ENCODE measurements around the gene ASGR2. TPM values are rescaled to one million over a fixed set of nuclear protein-coding genes. Genes with fewer than 3 reads are reported as not detected.

ASGR2 gene
- total RNA-seq, 1 experiment from 2014 or later = not detected

DNA sequence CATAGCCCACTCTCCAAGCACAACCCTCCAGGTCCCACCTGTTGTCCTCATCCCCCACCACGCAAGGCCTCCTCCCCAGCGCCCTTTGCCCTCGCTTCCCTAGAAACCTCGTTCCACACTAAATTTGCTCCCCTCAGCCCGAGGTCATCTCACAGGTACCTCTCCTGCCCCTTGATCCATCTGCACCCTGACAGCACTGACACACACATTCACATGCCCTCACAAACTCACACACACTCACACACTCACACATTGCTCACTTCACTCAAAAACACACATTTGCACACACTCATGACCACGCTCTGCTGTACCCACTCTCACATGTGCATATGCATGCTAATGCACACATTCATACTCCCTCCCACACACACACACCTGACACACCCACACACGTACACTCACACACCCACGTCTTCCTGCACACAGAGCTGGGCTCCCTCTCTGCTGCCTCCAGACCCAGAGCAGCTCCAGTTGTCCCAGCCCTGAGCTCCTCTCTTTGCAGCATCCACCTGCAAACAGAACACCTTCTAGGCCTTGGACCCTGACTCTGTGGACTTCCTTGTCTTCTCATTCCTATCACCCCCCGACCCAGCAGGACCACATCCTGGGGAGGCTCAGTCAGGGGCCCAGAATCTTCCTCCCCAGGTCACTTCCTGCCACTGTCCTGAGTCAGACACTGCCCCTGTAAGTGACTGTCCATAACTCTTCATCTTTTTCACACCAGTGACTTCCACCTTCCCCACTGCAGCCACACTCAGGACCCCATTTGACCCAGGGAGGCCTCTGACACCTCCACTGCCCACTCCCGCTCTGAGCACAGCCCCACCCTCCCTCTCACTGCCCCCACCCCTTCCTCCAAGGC is 4.9 kb downstream of the ASGR2 start:
- H3K9me2 ChIP-seq (replicated peaks; ENCODE audit: insufficient read depth, low read length) = no peaks in the 10 kb centered on the region
- H3K9me3 ChIP-seq (ENCODE audit: low read length) = no peaks in the 10 kb centered on the region
- H3K4me3 ChIP-seq (ENCODE audit: low read length) = no peak overlapping the region
- H3K9ac ChIP-seq (ENCODE audit: low read length) = no peak overlapping the region
- H3K27me3 ChIP-seq (ENCODE audit: low read length) = no peaks in the 10 kb centered on the region
- no peaks in the 10 kb centered on the region for H3K4me1 ChIP-seq (ENCODE audit: low read length)
- H3K79me2 ChIP-seq (ENCODE audit: low read length) = no peaks in the 10 kb centered on the region
- H3K27ac ChIP-seq (ENCODE audit: low read length) = no peak overlapping the region
- no peak overlapping the region for H3K4me2 ChIP-seq (ENCODE audit: low read depth, low read length, poor library complexity, severe bottlenecking)
- no peak for DNase-seq
- no peaks in the 10 kb centered on the region for H3K36me3 ChIP-seq (ENCODE audit: insufficient read depth, low read length)
- H2AFZ ChIP-seq (ENCODE audit: low read length) = no peak overlapping the region
- no peaks in the 10 kb centered on the region for H4K20me1 ChIP-seq (ENCODE audit: insufficient read depth, low read depth, low read length)

DNA sequence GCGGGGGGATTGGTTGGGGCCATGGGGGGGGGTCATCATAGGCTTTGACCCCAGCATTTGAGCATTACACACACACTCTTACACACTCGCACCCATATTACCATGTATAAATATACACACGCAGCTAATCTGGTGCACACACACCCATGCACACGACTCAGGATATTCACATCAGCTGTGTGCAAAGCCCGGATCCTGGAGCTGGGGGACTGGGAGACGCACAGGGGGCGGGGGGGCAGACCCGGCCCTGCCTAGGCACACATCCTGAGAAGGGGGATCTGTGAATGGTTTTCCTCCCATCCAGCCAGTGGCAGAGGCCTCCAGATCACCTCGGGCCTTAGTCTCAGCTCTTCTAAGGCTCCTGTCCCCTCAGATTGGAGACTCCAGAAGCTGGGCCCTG is 5.6 kb downstream of the ASGR2 start:
- Histone ChIP-seq H3K36me3 (ENCODE audit: insufficient read depth, low read length) (no peaks in the 10 kb centered on the region), H3K4me2 (ENCODE audit: low read depth, low read length, poor library complexity, severe bottlenecking) (no peak overlapping the region), H3K4me1 (ENCODE audit: low read length) (no peaks in the 10 kb centered on the region), H3K27me3 (ENCODE audit: low read length) (no peaks in the 10 kb centered on the region), H2AFZ (ENCODE audit: low read length) (no peak overlapping the region), H3K9me2 (replicated peaks; ENCODE audit: insufficient read depth, low read length) (no peaks in the 10 kb centered on the region), H3K79me2 (ENCODE audit: low read length) (no peaks in the 10 kb centered on the region), H3K4me3 (ENCODE audit: low read length) (no peak overlapping the region), H3K9ac (ENCODE audit: low read length) (no peak overlapping the region), H4K20me1 (ENCODE audit: insufficient read depth, low read depth, low read length) (no peaks in the 10 kb centered on the region), H3K27ac (ENCODE audit: low read length) (no peak overlapping the region), H3K9me3 (ENCODE audit: low read length) (no peaks in the 10 kb centered on the region)
- no peak for DNase-seq

DNA sequence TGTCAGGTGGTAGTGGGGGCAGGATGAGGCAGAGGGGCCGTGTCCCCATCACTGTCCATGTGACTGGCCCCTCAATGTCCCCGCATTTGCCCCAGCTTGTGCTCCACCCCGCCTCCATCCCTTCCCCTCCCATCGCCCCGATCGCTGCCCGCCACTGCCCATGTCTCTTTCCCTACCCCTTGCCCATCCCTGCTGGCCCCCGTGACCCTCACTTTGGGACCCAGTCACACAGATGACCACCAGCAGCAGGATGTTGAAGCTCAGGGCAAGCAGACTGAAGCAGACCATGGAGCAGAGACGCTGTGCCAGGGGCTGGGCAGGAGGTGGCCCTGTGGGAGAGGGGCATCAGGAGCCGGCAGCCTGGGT is 6.1 kb downstream of the ASGR2 start:
- Histone ChIP-seq H4K20me1 (ENCODE audit: insufficient read depth, low read depth, low read length) (no peaks in the 10 kb centered on the region), H3K36me3 (ENCODE audit: insufficient read depth, low read length) (no peaks in the 10 kb centered on the region), H3K9me3 (ENCODE audit: low read length) (no peaks in the 10 kb centered on the region), H3K4me2 (ENCODE audit: low read depth, low read length, poor library complexity, severe bottlenecking) (no peak overlapping the region), H3K9me2 (replicated peaks; ENCODE audit: insufficient read depth, low read length) (no peaks in the 10 kb centered on the region), H3K4me1 (ENCODE audit: low read length) (no peaks in the 10 kb centered on the region), H3K9ac (ENCODE audit: low read length) (no peak overlapping the region), H3K27ac (ENCODE audit: low read length) (no peak overlapping the region), H3K4me3 (ENCODE audit: low read length) (no peak overlapping the region), H2AFZ (ENCODE audit: low read length) (no peak overlapping the region), H3K79me2 (ENCODE audit: low read length) (no peaks in the 10 kb centered on the region), H3K27me3 (ENCODE audit: low read length) (no peaks in the 10 kb centered on the region)
- no peak for DNase-seq

DNA sequence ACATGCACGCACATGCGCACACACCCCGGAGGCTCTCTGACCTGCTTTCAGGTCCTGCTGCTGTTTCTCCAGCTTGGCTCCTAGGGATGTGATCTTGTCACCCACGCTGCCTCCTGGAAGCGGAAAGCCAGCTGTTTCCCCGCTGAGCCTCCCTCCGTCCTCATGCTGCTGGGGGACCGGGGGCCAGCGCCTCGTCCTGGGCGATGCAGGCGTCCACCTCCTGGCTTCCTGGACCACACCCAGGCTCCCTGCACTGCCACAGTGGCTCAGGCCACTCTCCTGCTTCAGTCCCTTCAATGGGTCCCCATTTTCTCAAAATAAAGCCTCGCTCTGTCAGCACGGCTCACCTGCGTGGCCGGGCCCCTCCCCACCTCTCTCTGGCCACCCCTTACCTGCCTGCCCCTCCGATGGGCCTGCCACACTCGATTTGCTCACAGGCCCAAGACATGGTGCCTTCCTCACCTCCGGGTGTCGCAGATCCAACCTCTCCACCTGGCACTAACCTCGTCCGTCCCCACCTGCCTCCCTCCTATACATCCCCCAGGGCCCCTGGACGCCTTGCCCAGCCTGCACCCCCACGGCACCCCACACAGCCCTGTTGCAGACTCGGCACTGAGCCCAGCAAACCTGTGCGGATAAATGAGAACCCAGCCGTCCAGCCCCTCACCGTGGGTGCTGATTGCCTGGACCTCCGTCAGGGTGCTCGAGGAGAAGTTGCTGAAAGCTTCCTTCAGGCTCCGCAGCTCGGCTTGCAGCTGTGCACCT is 6.6 kb downstream of the ASGR2 start:
- no peak overlapping the region for H3K4me2 ChIP-seq (ENCODE audit: low read depth, low read length, poor library complexity, severe bottlenecking)

DNA sequence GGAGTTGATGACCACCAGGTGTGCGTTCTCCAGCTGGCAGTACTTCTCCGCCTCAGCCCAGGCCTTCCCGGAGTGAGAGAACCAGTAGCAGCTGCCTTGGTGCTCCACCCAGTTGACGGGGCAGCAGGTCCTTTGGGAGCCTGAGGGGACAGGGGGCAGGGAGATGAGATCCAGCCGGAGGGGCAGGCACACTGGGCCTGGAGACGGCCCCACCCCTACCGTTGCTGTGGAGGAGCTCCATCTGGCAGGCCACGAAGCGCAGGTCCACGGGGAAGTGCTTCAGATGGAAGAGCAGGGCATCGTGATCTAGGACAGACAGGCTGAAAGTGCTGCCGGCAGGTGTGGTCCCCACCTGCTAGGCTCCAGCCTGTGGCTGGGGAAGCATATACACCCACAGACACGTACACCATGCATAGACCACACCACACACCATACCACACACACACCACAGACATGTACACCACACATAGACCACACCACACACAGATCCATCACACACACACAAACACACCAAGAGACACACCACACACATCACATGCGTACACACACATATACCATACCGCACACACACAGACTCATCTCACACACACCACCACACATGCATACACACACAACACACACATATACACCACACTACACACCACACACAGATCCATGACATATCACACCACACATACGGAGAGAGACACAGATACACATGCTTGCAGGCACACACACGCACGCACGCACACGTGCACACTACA is 7.4 kb downstream of the ASGR2 start:
- H4K20me1 ChIP-seq (ENCODE audit: insufficient read depth, low read depth, low read length) = no peaks in the 10 kb centered on the region
- H3K4me2 ChIP-seq (ENCODE audit: low read depth, low read length, poor library complexity, severe bottlenecking) = no peak overlapping the region
- no peaks in the 10 kb centered on the region for H3K79me2 ChIP-seq (ENCODE audit: low read length)
- no peak overlapping the region for H2AFZ ChIP-seq (ENCODE audit: low read length)
- H3K4me3 ChIP-seq (ENCODE audit: low read length) = no peak overlapping the region
- no peaks in the 10 kb centered on the region for H3K36me3 ChIP-seq (ENCODE audit: insufficient read depth, low read length)
- H3K9me3 ChIP-seq (ENCODE audit: low read length) = no peaks in the 10 kb centered on the region
- no peaks in the 10 kb centered on the region for H3K4me1 ChIP-seq (ENCODE audit: low read length)
- H3K9me2 ChIP-seq (replicated peaks; ENCODE audit: insufficient read depth, low read length) = no peaks in the 10 kb centered on the region
- no peak overlapping the region for H3K27ac ChIP-seq (ENCODE audit: low read length)
- DNase-seq = no peak
- no peak overlapping the region for H3K9ac ChIP-seq (ENCODE audit: low read length)
- H3K27me3 ChIP-seq (ENCODE audit: low read length) = no peaks in the 10 kb centered on the region

More for the DNA sequence above, 6.6 kb downstream of the ASGR2 start:
- no peak for DNase-seq
- H3K27me3 ChIP-seq (ENCODE audit: low read length) = no peaks in the 10 kb centered on the region
- no peaks in the 10 kb centered on the region for H3K9me2 ChIP-seq (replicated peaks; ENCODE audit: insufficient read depth, low read length)
- no peaks in the 10 kb centered on the region for H3K9me3 ChIP-seq (ENCODE audit: low read length)
- H3K4me1 ChIP-seq (ENCODE audit: low read length) = no peaks in the 10 kb centered on the region
- no peak overlapping the region for H3K4me3 ChIP-seq (ENCODE audit: low read length)
- H3K79me2 ChIP-seq (ENCODE audit: low read length) = no peaks in the 10 kb centered on the region
- H2AFZ ChIP-seq (ENCODE audit: low read length) = no peak overlapping the region
- H4K20me1 ChIP-seq (ENCODE audit: insufficient read depth, low read depth, low read length) = no peaks in the 10 kb centered on the region
- H3K36me3 ChIP-seq (ENCODE audit: insufficient read depth, low read length) = no peaks in the 10 kb centered on the region
- no peak overlapping the region for H3K9ac ChIP-seq (ENCODE audit: low read length)
- no peak overlapping the region for H3K27ac ChIP-seq (ENCODE audit: low read length)

DNA sequence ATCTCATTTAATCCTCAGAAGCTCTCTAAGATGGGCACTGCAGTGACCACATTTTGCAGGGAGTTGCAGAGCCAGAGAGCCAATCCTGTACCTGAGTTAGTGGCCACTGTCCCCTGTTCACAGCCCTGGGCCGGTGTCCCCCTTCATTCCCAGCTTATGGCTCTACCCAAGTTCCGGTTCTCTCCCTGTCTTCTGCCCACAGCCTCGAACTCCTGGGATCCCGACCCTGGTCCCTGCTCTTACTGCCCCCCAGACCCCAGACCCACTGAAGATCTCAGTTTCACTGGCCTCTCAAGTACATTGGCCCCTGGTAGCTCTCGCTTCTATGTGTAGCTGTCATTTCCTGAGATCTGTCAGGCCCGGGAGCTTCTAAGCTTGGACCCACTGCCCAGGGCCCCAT is 12.2 kb downstream of the ASGR2 start:
- no peak overlapping the region for H3K4me2 ChIP-seq (ENCODE audit: low read depth, low read length, poor library complexity, severe bottlenecking)
- H3K9me2 ChIP-seq (replicated peaks; ENCODE audit: insufficient read depth, low read length) = no peaks in the 10 kb centered on the region
- H4K20me1 ChIP-seq (ENCODE audit: insufficient read depth, low read depth, low read length) = no peaks in the 10 kb centered on the region
- no peak overlapping the region for H3K27ac ChIP-seq (ENCODE audit: low read length)
- H3K9me3 ChIP-seq (ENCODE audit: low read length) = no peaks in the 10 kb centered on the region
- H3K4me1 ChIP-seq (ENCODE audit: low read length) = no peaks in the 10 kb centered on the region
- no peak for DNase-seq
- no peak overlapping the region for H2AFZ ChIP-seq (ENCODE audit: low read length)
- H3K36me3 ChIP-seq (ENCODE audit: insufficient read depth, low read length) = no peaks in the 10 kb centered on the region
- H3K9ac ChIP-seq (ENCODE audit: low read length) = no peak overlapping the region
- no peaks in the 10 kb centered on the region for H3K79me2 ChIP-seq (ENCODE audit: low read length)
- H3K4me3 ChIP-seq (ENCODE audit: low read length) = no peak overlapping the region
- H3K27me3 ChIP-seq (ENCODE audit: low read length) = no peaks in the 10 kb centered on the region

DNA sequence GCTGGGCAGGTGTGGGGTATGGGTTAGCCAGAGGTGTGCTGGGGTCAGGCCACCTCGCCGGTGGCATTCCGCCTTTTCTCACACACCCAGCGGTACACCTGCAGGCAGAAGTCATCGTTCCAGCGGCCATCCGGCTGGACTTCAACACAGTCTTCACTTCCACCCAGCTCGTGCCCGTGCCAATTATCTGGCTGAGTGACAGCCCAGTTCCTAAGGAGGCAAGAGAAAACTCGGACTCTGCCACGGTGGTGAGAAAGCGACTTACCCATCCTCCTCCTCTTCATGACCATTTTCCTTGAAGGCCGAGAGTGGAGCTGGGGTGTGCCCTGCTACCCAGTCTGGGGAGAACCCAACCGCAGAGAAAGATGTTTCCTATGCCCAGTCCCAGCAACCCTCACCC is 13.1 kb downstream of the ASGR2 start:
- Histone ChIP-seq H4K20me1 (ENCODE audit: insufficient read depth, low read depth, low read length) (no peaks in the 10 kb centered on the region), H3K79me2 (ENCODE audit: low read length) (no peaks in the 10 kb centered on the region), H2AFZ (ENCODE audit: low read length) (no peak overlapping the region), H3K9ac (ENCODE audit: low read length) (no peak overlapping the region), H3K4me3 (ENCODE audit: low read length) (no peak overlapping the region), H3K9me3 (ENCODE audit: low read length) (no peaks in the 10 kb centered on the region), H3K36me3 (ENCODE audit: insufficient read depth, low read length) (no peaks in the 10 kb centered on the region), H3K27me3 (ENCODE audit: low read length) (no peaks in the 10 kb centered on the region), H3K4me2 (ENCODE audit: low read depth, low read length, poor library complexity, severe bottlenecking) (no peak overlapping the region), H3K27ac (ENCODE audit: low read length) (no peak overlapping the region), H3K9me2 (replicated peaks; ENCODE audit: insufficient read depth, low read length) (no peaks in the 10 kb centered on the region), H3K4me1 (ENCODE audit: low read length) (no peaks in the 10 kb centered on the region)
- DNase-seq = no peak
